GM12878 (cell line): Measurements from ENCODE around the gene ACVR1C. TPM values are rescaled to one million over a fixed set of nuclear protein-coding genes. Genes with fewer than 3 reads are reported as not detected.

Source experiments
- ATAC-seq: fragments of 200-7000 bp; cut with Tn5 transposase; 3 replicates; pipeline ENCODE4 v1.9.1; 2020; ENCODE audit warnings: mild to moderate bottlenecking, moderate library complexity
- BruUV-seq: library from RNA; stranded (reverse); fragments of 400-500 nt; replicated peaks from 2 replicates; lab custom pipeline; 2021; lab: Mats Ljungman, UMichigan
- CTCF ChIA-PET: fragments of 300-600 bp; sonication (Branson Sonifier 250); formaldehyde crosslinking; extraction: SDS; loops from one replicate; lab custom pipeline; 2021; ENCODE audit warnings: inconsistent platforms; lab: Yijun Ruan, JAX
- POLR2A ChIA-PET: fragments of 350-600 bp; formaldehyde crosslinking; extraction: SDS; loops from one replicate; lab custom pipeline; 2021; ENCODE audit warnings: inconsistent platforms; lab: Charles Lee
- RAD21 ChIA-PET: fragments of 300-600 bp; sonication (Branson Sonifier 250); formaldehyde crosslinking; loops from one replicate; lab custom pipeline; 2023; ENCODE audit warnings: antibody characterized with exemption; ENCODE audit not compliant: unreplicated experiment; lab: Charles Lee
- SMC1A ChIA-PET: fragments of 300-600 bp; sonication (Branson Sonifier 250); formaldehyde crosslinking; loops from one replicate; lab custom pipeline; 2023; ENCODE audit not compliant: unreplicated experiment, uncharacterized antibody; lab: Charles Lee
- DNase-seq: peaks from one replicate; pipeline ENCODE4 v3.0.0-alpha.2; 2011; ENCODE audit warnings: low read depth, low spot score
- FAIRE-seq: peaks from 3 replicates; lab custom pipeline; 2011; peaks lifted over from hg19 to GRCh38; lab: Jason Lieb, UNC
- H2AFZ ChIP-seq: 2 replicates; pipeline ENCODE4 v1.6.0; 2011; ENCODE audit warnings: low read depth, low read length, control low read depth; ENCODE audit not compliant: control insufficient read depth
- H3K27ac ChIP-seq: 2 replicates; pipeline ENCODE4 v1.5.1; 2011; ENCODE audit warnings: control low read depth; ENCODE audit not compliant: control insufficient read depth, insufficient read depth
- H3K27me3 ChIP-seq, 2 experiments: replicated peaks in 1 of 2; 2 replicates each; pipeline versions ENCODE4 v1.6.0 to v1.6.1; 2011; ENCODE audit warnings: low read length in 1 of 2; ENCODE audit not compliant: control insufficient read depth in 2 of 2, insufficient read depth in 2 of 2
- H3K36me3 ChIP-seq, 2 experiments: 2 replicates each; pipeline ENCODE4 v1.5.1; 2011; ENCODE audit warnings: low read length in 1 of 2; ENCODE audit not compliant: control insufficient read depth in 2 of 2, insufficient read depth in 2 of 2
- H3K4me1 ChIP-seq: 2 replicates; pipeline ENCODE4 v1.6.1; 2011; ENCODE audit warnings: mild to moderate bottlenecking, low read length, moderate library complexity, mixed read lengths; ENCODE audit not compliant: control insufficient read depth, insufficient read depth
- H3K4me2 ChIP-seq: 2 replicates; pipeline ENCODE4 v1.6.0; 2011; ENCODE audit warnings: control low read depth; ENCODE audit not compliant: control insufficient read depth, insufficient read depth
- H3K4me3 ChIP-seq: fragments of 200-600 bp; sonication (generic); 2 replicates; pipeline ENCODE4 v1.5.1; 2016
- H3K79me2 ChIP-seq: 2 replicates; pipeline ENCODE4 v1.6.0; 2011; ENCODE audit warnings: low read length; ENCODE audit not compliant: control insufficient read depth, insufficient read depth
- H3K9ac ChIP-seq: 2 replicates; pipeline ENCODE4 v1.8.0; 2011; ENCODE audit warnings: low read length, control low read depth, mixed read lengths; ENCODE audit not compliant: control insufficient read depth, insufficient read depth
- H3K9me3 ChIP-seq: replicated peaks from 3 replicates; pipeline ENCODE4 v1.5.1; 2011; ENCODE audit warnings: mild to moderate bottlenecking, low read length; ENCODE audit not compliant: control insufficient read depth, insufficient read depth
- H4K20me1 ChIP-seq: 2 replicates; pipeline ENCODE4 v1.6.0; 2011; ENCODE audit not compliant: control insufficient read depth, insufficient read depth
- CHD4 ChIP-seq: fragments of 200-600 bp; sonication (generic); IDR thresholded peaks from 2 replicates; pipeline ENCODE4 v1.6.1; 2016; ENCODE audit warnings: mild to moderate bottlenecking
- DPF2 ChIP-seq: fragments of 450-650 bp; IDR thresholded peaks from 2 replicates; pipeline ENCODE4 v1.6.1; 2017; ENCODE audit warnings: mild to moderate bottlenecking
- ESRRA ChIP-seq: IDR thresholded peaks from 2 replicates; pipeline ENCODE4 v1.6.1; 2012; ENCODE audit warnings: mild to moderate bottlenecking, low read length, improper control_type of control experiment
- GATAD2B ChIP-seq: fragments of 450-650 bp; conservative IDR thresholded peaks from 2 replicates; pipeline ENCODE4 v1.6.1; 2017; ENCODE audit warnings: low read depth, mild to moderate bottlenecking, moderate library complexity
- RBBP5 ChIP-seq: fragments of 200-600 bp; sonication (generic); conservative IDR thresholded peaks from 2 replicates; pipeline ENCODE4 v1.6.1; 2016
- ZNF217 ChIP-seq: fragments of 450-650 bp; IDR thresholded peaks from 2 replicates; pipeline ENCODE4 v1.6.1; 2017; ENCODE audit warnings: antibody characterized with exemption, mild to moderate bottlenecking
- in situ Hi-C: fragments of 300-500 bp; cut with MboI; formaldehyde crosslinking; loops from 9 replicates; pipeline ENCODE4 v1.14.3; 2018; ENCODE audit warnings: mixed read lengths
- intact Hi-C: fragments of 100-400 bp; cut with micrococcal nuclease; formaldehyde crosslinking; loops from one replicate; pipeline ENCODE4 v1.14.2; 2022; ENCODE audit not compliant: unreplicated experiment
- polyA plus RNA-seq, 11 experiments: library from polyadenylated mRNA; depleted of rRNA in 4 of 11; unstranded in 6 of 11; stranded (reverse) in 5 of 11; fragments of >200 nt; fragmentation: Nextera tagmentation in 4 of 11; fragmentation: Illumina TruSeq in 1 of 11; extraction: Ambion mirVana in 4 of 11; extraction: Trizol in 1 of 11; gene quantifications; 1 replicate in 1 of 11; 2 replicates in 10 of 11; pipeline versions ENCODE4 v1.2.1 to v1.2.3, GENCODE V29; 2011 to 2016; ENCODE audit warnings: inconsistent platforms in 2 of 11, missing spikeins in 2 of 11, low read depth in 1 of 11
- total RNA-seq, 4 experiments: library from RNA; depleted of rRNA in 3 of 4; stranded (reverse); fragments of >200 nt in 3 of 4; fragmentation: Illumina TruSeq in 1 of 4; extraction: Trizol in 1 of 4; gene quantifications; 2 replicates each; pipeline versions ENCODE4 v1.2.1 to v1.2.3, GENCODE V29; 2013 to 2021

ACVR1C gene
- total and polyA plus RNA-seq, 10 of the 15 experiments (the other 5 are each of a cell fraction or from before 2014, with no cell fraction given): not detected

GRCh38 chr2:157477919-157478318, 150.7 kb downstream of the ACVR1C start:
- H3K4me2 ChIP-seq: no peak overlapping the region
- no peak overlapping the region for H3K27ac ChIP-seq
- ChIA-PET CTCF (interaction anchor here (0.6 to 1.5 kb wide), 4 partner anchors 19 to 284 kb away, joined by 3 to 8 read pairs (median 4); partner anchors contain the start of gene CYTIP), POLR2A (interaction anchor here (3.9 to 5.4 kb wide), 2 partner anchors 10 to 38 kb away, joined by 26 to 52 read pairs; no protein-coding TSS in a partner anchor), SMC1A (interaction anchor here (1.0 to 8.5 kb wide), 7 partner anchors 10 to 176 kb away, joined by 3 to 93 read pairs (median 5); no protein-coding TSS in a partner anchor), RAD21 (interaction anchor here (0.9 kb wide), 1 partner anchor 175 kb away, joined by 3 read pairs; no protein-coding TSS in a partner anchor)
- no peaks in the 10 kb centered on the region for H3K36me3 ChIP-seq
- no peak for TF ChIP-seq GATAD2B
- no peak for TF ChIP-seq RBBP5
- no peak for TF ChIP-seq ESRRA
- no peak for TF ChIP-seq DPF2
- no peak overlapping the region for H3K9ac ChIP-seq
- no peaks in the 10 kb centered on the region; the same call in 2 of the 3 replicates for H3K9me3 ChIP-seq
- no peak overlapping the region for H2AFZ ChIP-seq
- H3K79me2 ChIP-seq: no peaks in the 10 kb centered on the region; the same call in 1 of the 2 replicates
- no peak for ATAC-seq
- peaks cover 30% of the 10 kb centered on the region for H3K4me1 ChIP-seq
- in situ Hi-C loops: no loop called here
- intact Hi-C loops: loop anchor here (10.0 kb wide), 1 partner anchor 323 kb away; no protein-coding TSS in a partner anchor
- no peak for DNase-seq
- H4K20me1 ChIP-seq: no peaks in the 10 kb centered on the region
- BruUV-seq: no TSS peak
- H3K27me3 ChIP-seq: no peaks in the 10 kb centered on the region
- H3K4me3 ChIP-seq: no peak overlapping the region
- no peak for FAIRE-seq

GRCh38 chr2:157476953-157477709, 151.5 kb downstream of the ACVR1C start:
- RAD21 ChIA-PET: interaction anchor here (0.6 to 1.2 kb wide), 4 partner anchors 36 to 175 kb away, joined by 3 to 5 read pairs (median 4); no protein-coding TSS in a partner anchor
- Histone ChIP-seq H3K4me1 (peaks cover 32% of the 10 kb centered on the region), H3K27me3 (no peaks in the 10 kb centered on the region), H3K79me2 (no peaks in the 10 kb centered on the region; the same call in 1 of the 2 replicates), H2AFZ (peak overlapping the region; percentile 6), H4K20me1 (no peaks in the 10 kb centered on the region), H3K27ac (no peak overlapping the region; the same call in 1 of the 2 replicates), H3K9ac (no peak overlapping the region), H3K4me3 (no peak overlapping the region), H3K9me3 (no peaks in the 10 kb centered on the region; the same call in 2 of the 3 replicates), H3K4me2 (no peak overlapping the region), H3K36me3 (no peaks in the 10 kb centered on the region)
- SMC1A ChIA-PET: interaction anchor here (0.9 to 8.5 kb wide), 9 partner anchors 9 to 175 kb away, joined by 3 to 93 read pairs (median 5); partner anchors contain the start of gene CYTIP
- ATAC-seq: no peak
- in situ Hi-C loops: no loop called here
- DNase-seq: no peak
- no peak for FAIRE-seq
- intact Hi-C loops: loop anchor here (10.0 kb wide), 1 partner anchor 322 kb away; no protein-coding TSS in a partner anchor
- peak; percentile 58; the same call in 1 of the 2 replicates for TF ChIP-seq ZNF217
- TF ChIP-seq CHD4: no peak
- CTCF ChIA-PET: interaction anchor here (0.6 to 1.5 kb wide), 7 partner anchors 16 to 285 kb away, joined by 3 to 8 read pairs (median 3); partner anchors contain the start of gene CYTIP
- no TSS peak for BruUV-seq
- POLR2A ChIA-PET: interaction anchor here (1.0 kb wide), 1 partner anchor 33 kb away, joined by 3 read pairs; the partner anchor contains the start of gene CYTIP

Other genes starting within 250 kb of the ACVR1C start
- 73.6 and 74.4 TPM in 2 replicates for gene CYTIP, start 184.8 kb downstream of the ACVR1C start, total RNA-seq (2014; rRNA removed)
- gene CYTIP, start 184.8 kb downstream of the ACVR1C start, total RNA-seq (2014; rRNA removed; fragmentation: Illumina TruSeq; extraction: Trizol): 94.2 and 97.1 TPM in 2 replicates
- 63.7 and 64.9 TPM in 2 replicates for gene CYTIP, start 184.8 kb downstream of the ACVR1C start, total RNA-seq (2021)
- 178 and 213 TPM in 2 replicates for gene CYTIP, start 184.8 kb downstream of the ACVR1C start, polyA plus RNA-seq (2011; rRNA removed)
- 71.4 and 99.2 TPM in 2 replicates for gene CYTIP, start 184.8 kb downstream of the ACVR1C start, polyA plus RNA-seq (2014; fragmentation: Illumina TruSeq; extraction: Trizol)
- gene CYTIP, start 184.8 kb downstream of the ACVR1C start, polyA plus RNA-seq (2014; fragmentation: Nextera tagmentation; extraction: Ambion mirVana): 10 to 100 TPM; 71.6 to 75.4 TPM
- gene CYTIP, start 184.8 kb downstream of the ACVR1C start, polyA plus RNA-seq (2014; rRNA removed): 51.2 and 55.1 TPM in 2 replicates
- 10 to 100 TPM; 73.2 to 76.5 TPM for gene CYTIP, start 184.8 kb downstream of the ACVR1C start, polyA plus RNA-seq (2016; fragmentation: Nextera tagmentation; extraction: Ambion mirVana)
- 0.06 TPM in 1 of 2 replicates, not detected in the other for gene ACVR1, start 247.5 kb upstream of the ACVR1C start, total RNA-seq (2014; rRNA removed)
- 0.05 TPM in 1 of 2 replicates, not detected in the other for gene ACVR1, start 247.5 kb upstream of the ACVR1C start, total RNA-seq (2014; rRNA removed; fragmentation: Illumina TruSeq; extraction: Trizol)
- 0.13 and 0.16 TPM in 2 replicates for gene ACVR1, start 247.5 kb upstream of the ACVR1C start, total RNA-seq (2021)
- 0.07 and 0.09 TPM in 2 replicates for gene ACVR1, start 247.5 kb upstream of the ACVR1C start, polyA plus RNA-seq (2011; rRNA removed)
- 0.21 and 0.62 TPM in 2 replicates for gene ACVR1, start 247.5 kb upstream of the ACVR1C start, polyA plus RNA-seq (2014; fragmentation: Illumina TruSeq; extraction: Trizol)
- gene ACVR1, start 247.5 kb upstream of the ACVR1C start, polyA plus RNA-seq (2014; fragmentation: Nextera tagmentation; extraction: Ambion mirVana): not detected
- not detected in 2 replicates for gene ACVR1, start 247.5 kb upstream of the ACVR1C start, polyA plus RNA-seq (2014; rRNA removed)
- gene ACVR1, start 247.5 kb upstream of the ACVR1C start, polyA plus RNA-seq (2016; fragmentation: Nextera tagmentation; extraction: Ambion mirVana): under 1 TPM; 0.15 to 0.24 TPM